ENCODE measurements around the gene PITPNB.

Gene PITPNB

DNA sequence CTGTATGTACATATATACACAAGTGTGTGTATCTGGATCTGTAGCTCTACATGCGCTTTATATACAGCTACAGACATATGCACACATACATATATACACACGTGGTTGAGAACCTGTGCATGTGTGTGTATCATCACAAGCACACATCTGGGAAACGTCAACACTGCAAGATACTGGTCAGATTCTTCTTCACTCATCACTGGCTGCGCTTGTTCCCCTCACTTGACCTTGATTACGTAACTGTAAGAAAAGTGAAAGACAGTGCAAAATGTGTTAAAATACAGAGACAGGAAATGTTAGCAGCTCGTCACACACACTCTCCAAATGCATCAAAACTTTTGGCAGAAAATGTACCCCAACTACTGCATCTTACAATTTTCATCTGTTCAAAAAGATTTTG is 65.6 kb downstream of the PITPNB start:
- no peak for DNase-seq

GRCh38 chr22:27851974-27852746 is 66.9 kb downstream of the PITPNB start:
- peak; percentile 8 for DNase-seq

- DNase-seq, result no peak
These were observed 69.0 kb downstream of the PITPNB start for GRCh38 chr22:27850000-27850521.

- no peak for DNase-seq
These were observed 71.1 kb downstream of the PITPNB start for GRCh38 chr22:27848005-27848404.

DNA sequence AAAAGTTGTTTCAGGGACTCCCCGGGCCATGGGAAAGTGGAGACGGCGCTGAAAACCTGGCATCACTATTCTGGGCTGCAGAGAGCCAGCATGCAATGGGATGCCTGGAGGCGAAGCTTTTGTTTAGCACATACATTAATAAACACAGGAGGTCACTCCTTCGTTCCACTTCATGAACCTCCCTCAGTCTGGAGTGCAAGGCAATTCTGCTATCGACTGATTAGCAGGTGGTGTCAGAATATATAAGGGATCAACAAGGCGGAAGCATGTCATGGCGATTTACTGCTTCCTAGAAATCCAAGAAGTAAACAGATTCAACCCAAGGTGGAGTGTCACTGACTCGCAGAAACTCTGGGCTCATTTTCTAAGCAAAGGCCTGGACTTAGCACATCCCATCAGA is 72.1 kb downstream of the PITPNB start:
- DNase-seq, result no peak

- DNase-seq, result no peak
These were observed 72.8 kb downstream of the PITPNB start for GRCh38 chr22:27846248-27846757.

GRCh38 chr22:27845644-27846043 is 73.4 kb downstream of the PITPNB start:
- no peak for DNase-seq

DNA sequence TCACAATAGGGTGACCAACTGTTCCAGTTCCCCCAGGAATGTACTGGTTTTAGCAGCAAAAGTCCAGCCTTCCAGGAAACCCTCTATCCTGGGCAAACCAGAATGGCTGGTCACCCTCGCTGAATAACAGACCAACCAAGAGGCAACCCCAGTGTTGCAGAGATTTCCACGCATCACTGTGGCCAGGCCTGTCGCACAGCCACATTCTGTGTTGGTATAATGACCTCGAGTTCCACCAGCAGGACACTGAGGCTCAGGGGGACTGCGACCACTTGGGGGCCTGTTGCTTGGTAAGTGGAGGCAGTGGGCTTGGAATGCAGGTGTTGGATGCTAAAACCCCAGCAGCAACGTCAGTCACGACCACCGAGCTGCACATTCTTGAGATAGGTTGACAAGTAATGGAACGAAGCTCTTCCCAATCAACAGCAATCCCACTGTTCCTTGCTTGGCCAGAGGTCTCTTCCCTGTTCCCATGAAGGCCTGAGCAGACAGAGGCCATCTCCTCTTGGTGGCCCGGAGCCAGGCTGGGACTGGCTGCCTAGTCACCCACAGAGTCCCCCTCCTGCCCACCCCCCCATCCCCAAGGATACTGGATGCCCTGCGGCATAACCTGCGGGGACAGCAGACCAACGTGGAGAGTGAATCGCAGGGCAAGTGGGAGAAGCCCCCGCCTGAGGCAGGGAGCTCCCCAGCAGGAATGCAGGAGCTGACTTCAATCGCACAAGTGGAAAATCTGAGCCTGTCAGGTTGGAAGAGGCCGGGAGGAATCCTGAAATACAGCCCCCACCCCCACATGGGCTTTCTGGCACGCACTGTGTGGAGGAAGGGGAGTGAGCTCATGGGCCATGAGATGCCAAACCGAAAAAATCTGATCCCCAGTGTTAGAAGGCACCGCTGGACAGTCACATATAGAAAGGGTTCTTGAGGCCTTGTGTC is 74.1 kb downstream of the PITPNB start:
- no peak for DNase-seq

- DNase-seq, result no peak
These were observed 74.8 kb downstream of the PITPNB start for GRCh38 chr22:27844256-27844655.

DNA sequence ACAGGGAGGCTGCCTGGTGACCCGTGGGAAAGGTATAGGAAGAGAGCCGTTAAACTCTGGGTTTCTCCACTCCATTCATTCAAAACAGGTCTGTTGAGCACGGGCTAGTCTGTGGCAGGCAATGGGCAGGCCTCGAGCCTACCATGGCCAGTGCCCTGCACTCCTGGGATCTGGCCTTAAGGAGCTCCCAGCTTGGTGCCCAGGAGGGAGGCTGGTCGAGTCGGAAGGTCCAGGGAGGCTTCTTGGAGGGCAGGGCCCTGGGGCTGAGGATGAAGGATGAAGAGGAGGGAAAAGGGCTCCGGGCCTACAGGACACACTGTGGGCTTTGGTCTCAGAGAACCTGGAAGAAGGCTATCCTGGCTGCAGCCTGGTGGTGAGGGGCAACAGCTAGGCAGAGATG is 75.6 kb downstream of the PITPNB start:
- no peak for DNase-seq

DNA sequence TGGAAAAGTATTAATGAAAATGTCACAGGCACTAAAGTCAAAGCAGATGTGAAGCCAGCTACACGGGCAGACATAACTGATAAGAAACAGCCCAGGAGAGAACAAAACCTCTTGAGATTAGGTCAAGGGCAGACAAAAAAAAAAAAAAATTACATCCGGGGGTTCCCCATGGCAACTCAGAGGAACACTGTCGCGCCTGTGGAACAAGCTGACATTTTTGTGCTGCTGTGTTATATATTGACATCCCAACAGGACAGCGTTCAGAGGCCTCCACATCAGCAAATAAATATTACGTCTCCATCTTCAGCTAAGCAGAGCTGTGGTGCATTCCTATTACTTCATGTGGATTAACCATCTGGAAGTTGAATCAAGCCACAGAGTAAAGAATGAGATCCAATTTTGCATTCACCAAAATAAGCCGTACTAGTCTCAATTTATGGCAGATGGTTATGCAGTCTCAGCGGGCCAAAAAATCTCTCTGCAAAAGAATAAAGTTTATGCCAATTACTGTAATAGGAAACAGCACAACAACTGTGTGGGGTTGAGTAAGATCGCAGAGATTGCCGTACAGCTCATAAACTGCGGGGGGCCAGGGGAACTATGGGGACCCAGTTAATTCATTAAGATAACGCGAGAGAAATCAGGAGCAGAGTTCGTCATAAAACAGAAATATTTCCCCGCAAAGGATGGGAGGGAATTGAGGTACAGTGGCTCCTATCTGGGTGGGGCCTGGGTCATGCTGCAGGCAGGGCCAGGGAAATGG is 76.2 kb downstream of the PITPNB start:
- DNase-seq, result no peak

- DNase-seq, result no peak
These were observed 76.9 kb downstream of the PITPNB start for GRCh38 chr22:27842201-27842600.

DNA sequence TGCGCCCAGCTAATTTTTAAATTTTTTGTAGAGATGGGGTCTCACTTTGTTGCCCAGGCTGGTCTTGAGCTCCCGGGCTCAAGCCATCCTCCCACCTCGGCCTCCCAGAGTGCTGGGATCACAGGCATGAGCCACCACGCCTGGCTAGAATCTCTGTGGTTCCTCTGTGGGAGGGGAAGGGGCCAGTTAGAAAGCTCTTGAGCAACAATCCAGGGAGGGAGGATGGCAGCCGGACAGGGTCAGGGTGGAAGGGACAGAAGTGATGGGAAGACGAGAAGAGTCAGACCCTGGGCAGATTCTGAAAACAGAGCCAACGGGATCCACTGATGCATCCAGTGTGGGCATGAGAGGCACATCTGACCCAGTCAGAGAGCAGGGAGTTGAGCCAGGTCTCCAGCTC is 78.6 kb downstream of the PITPNB start:
- no peak for DNase-seq

- DNase-seq, result no peak
These were observed 79.9 kb downstream of the PITPNB start for GRCh38 chr22:27839057-27839660.

DNA sequence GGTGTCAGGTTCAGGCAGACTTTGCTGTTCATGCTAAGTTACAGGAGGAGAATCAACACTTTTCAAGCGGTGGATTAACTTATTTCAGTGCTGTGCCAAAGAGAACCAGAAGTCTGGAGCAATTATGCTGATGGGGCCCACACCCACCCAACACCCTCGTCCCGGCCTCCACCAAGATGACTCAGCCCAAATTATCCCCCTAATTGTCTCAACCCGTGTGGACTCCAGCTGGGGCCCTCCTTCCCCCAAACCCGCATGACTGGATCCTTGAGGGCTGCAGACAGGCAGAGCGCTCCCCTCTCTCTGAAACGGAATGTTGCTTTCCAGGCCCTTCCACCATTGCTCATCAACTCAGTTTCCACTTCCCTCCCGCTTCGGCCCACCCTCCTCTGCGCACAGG is 82.9 kb downstream of the PITPNB start:
- DNase-seq, result no peak

DNA sequence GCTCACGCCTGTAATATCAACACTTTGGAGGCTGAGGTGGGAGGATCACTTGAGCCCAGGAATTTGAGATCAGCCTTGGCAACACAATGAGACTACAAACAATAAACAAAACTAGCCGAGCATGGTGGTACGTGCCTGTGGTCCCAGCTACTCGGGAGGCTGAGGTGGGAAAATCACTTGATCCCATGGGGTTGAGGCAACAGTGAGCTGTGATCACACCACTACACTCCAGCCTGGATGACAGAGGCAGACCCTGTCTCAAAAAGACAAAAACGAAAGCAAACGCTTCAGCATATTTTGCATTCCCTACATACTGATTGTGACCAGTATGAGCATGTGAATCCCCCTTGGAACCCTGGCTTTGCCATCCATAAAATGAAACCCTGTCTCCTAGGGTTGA is 83.6 kb downstream of the PITPNB start:
- DNase-seq, result no peak

GRCh38 chr22:27834364-27835185 is 84.5 kb downstream of the PITPNB start:
- DNase-seq, result no peak

DNA sequence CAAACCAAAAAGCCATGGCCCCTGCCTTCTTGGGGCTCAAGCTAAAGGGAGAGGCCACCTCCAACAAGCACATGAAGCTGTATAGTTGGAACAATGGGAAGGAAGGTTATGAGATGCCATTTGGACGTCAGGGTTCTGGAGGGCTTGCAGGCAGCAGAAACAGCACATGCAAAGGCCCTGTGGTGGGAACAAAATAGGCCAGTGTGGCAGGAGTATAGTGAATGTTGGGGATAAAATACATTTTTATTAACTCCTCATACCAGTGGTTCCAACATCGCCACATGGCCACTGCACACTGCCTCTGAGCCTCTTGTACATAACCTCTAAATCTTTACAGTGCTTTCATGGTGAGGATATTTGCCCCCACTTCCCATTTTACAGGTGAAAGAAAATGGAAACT is 85.3 kb downstream of the PITPNB start:
- DNase-seq, result no peak

- no peak for DNase-seq
These were observed 86.5 kb downstream of the PITPNB start for GRCh38 chr22:27832606-27833005.

GRCh38 chr22:27829620-27830019 is 89.4 kb downstream of the PITPNB start:
- no peak for DNase-seq

Data from DMS53 (cell line).